Left renal pelvis (tissue), 4 donors: Measurements from ENCODE around the gene KATNAL1. TPM values are rescaled to one million over a fixed set of nuclear protein-coding genes. Genes with fewer than 3 reads are reported as not detected.
A peak's percentile ranks its signal among the peaks of the same experiment; 100 is the strongest.

ENCODE experiments used
- DNase-seq, 4 donors: peaks; one replicate each; pipeline ENCODE4 v3.0.0-alpha.2; 2013; ENCODE audit warnings: low read depth in 4 of 4, low spot score in 3 of 4
- polyA plus RNA-seq, 4 donors: library from polyadenylated mRNA; unstranded; fragments of 120-200 nt; gene quantifications; one replicate each; pipeline ENCODE4 v1.2.1, GENCODE V29; 2013; ENCODE audit not compliant: insufficient read length in 4 of 4

Gene KATNAL1
- 10 to 100 TPM; 11.9 to 21.3 (median 13.6) TPM for polyA plus RNA-seq

GRCh38 chr13:30307194-30307970, at the start of gene KATNAL1:
Gene KATNAL1 (minus strand): TSS chr13:30307551. CDS start chr13:30283777, 23,774 bp downstream.
- peak; percentile 54 to 59 (median 56) for DNase-seq

GRCh38 chr13:30355839-30356238, 48.5 kb upstream of the KATNAL1 start:
- no peak for DNase-seq

- no peak for DNase-seq
Observed at GRCh38 chr13:30355384-30355699, 48.0 kb upstream of the KATNAL1 start.

- no peak for DNase-seq
Observed at GRCh38 chr13:30354493-30355383, 47.4 kb upstream of the KATNAL1 start.

- DNase-seq = no peak
Observed at GRCh38 chr13:30353471-30354215, 46.3 kb upstream of the KATNAL1 start.

- DNase-seq = no peak
Observed at GRCh38 chr13:30353060-30353459, 45.7 kb upstream of the KATNAL1 start.

- no peak for DNase-seq
Observed at GRCh38 chr13:30352121-30352520, 44.8 kb upstream of the KATNAL1 start.

- DNase-seq = no peak
Observed at GRCh38 chr13:30346789-30347167, 39.4 kb upstream of the KATNAL1 start.

- DNase-seq = no peak
Observed at GRCh38 chr13:30346153-30346788, 38.9 kb upstream of the KATNAL1 start.

GRCh38 chr13:30345426-30346100, 38.2 kb upstream of the KATNAL1 start:
- DNase-seq = no peak

- DNase-seq = no peak
Observed at GRCh38 chr13:30341815-30342570, 34.6 kb upstream of the KATNAL1 start.

GRCh38 chr13:30340331-30341250, 33.2 kb upstream of the KATNAL1 start:
- DNase-seq = no peak

- DNase-seq = no peak
Observed at GRCh38 chr13:30339738-30340330, 32.5 kb upstream of the KATNAL1 start.

GRCh38 chr13:30338952-30339351, 31.6 kb upstream of the KATNAL1 start:
- DNase-seq = no peak

- DNase-seq = no peak
Observed at GRCh38 chr13:30338331-30338851, 31.0 kb upstream of the KATNAL1 start.

GRCh38 chr13:30337061-30337610, 29.8 kb upstream of the KATNAL1 start:
- DNase-seq = no peak

GRCh38 chr13:30334663-30335386, 27.5 kb upstream of the KATNAL1 start:
- DNase-seq = no peak
